ENCODE measurements around the gene MORC1. TPM values are rescaled to one million over a fixed set of nuclear protein-coding genes. Genes with fewer than 3 reads are reported as not detected.

The MORC1 gene
- total RNA-seq, 2 experiments from 2014 or later: not detected

GRCh38 chr3:109057616-109058015, 60.3 kb downstream of the MORC1 start:
- no peak overlapping the region for H3K27ac ChIP-seq (ENCODE audit: low read depth, low read length, poor library complexity, severe bottlenecking)
- H3K9me2 ChIP-seq (ENCODE audit: insufficient read depth, low read length): no peaks in the 10 kb centered on the region
- intact Hi-C loops (cut with micrococcal nuclease; ENCODE audit: unreplicated experiment): no loop called here
- H3K4me2 ChIP-seq (ENCODE audit: low read length): no peak overlapping the region
- H3K9me3 ChIP-seq (ENCODE audit: low read length): no peaks in the 10 kb centered on the region
- DNase-seq (ENCODE audit: low spot score): no peak
- no TSS peak for BruUV-seq (replicated peaks)
- CTCF ChIA-PET (ENCODE audit: unreplicated experiment): no interaction called here
- POLR2A ChIA-PET: interaction anchor here (0.6 kb wide), 1 partner anchor 439 kb away, joined by 3 read pairs; no protein-coding TSS in a partner anchor
- no peaks in the 10 kb centered on the region for H4K20me1 ChIP-seq (ENCODE audit: insufficient read depth, low read length)
- H3K4me1 ChIP-seq (ENCODE audit: insufficient read depth, low read length, poor library complexity, severe bottlenecking): peaks cover 18% of the 10 kb centered on the region
- H3K4me3 ChIP-seq (ENCODE audit: low read depth, low read length, poor library complexity, severe bottlenecking): no peak overlapping the region
- H3K36me3 ChIP-seq (ENCODE audit: insufficient read depth, low read length): no peaks in the 10 kb centered on the region
- no peaks in the 10 kb centered on the region for H3K79me2 ChIP-seq (ENCODE audit: insufficient read depth, low read depth, low read length)
- no peak for TF ChIP-seq EZH2phosphoT487 (IDR thresholded peaks at IDR 0.05; ENCODE audit: borderline replicate concordance, low read depth, low read length)
- TF ChIP-seq, protein P1, sequence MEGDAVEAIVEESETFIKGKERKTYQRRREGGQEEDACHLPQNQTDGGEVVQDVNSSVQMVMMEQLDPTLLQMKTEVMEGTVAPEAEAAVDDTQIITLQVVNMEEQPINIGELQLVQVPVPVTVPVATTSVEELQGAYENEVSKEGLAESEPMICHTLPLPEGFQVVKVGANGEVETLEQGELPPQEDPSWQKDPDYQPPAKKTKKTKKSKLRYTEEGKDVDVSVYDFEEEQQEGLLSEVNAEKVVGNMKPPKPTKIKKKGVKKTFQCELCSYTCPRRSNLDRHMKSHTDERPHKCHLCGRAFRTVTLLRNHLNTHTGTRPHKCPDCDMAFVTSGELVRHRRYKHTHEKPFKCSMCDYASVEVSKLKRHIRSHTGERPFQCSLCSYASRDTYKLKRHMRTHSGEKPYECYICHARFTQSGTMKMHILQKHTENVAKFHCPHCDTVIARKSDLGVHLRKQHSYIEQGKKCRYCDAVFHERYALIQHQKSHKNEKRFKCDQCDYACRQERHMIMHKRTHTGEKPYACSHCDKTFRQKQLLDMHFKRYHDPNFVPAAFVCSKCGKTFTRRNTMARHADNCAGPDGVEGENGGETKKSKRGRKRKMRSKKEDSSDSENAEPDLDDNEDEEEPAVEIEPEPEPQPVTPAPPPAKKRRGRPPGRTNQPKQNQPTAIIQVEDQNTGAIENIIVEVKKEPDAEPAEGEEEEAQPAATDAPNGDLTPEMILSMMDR (conservative IDR thresholded peaks at IDR 0.05; ENCODE audit: low read length): no peak
- H2AFZ ChIP-seq (ENCODE audit: low read length): no peak overlapping the region

GRCh38 chr3:109057056-109057455, 60.9 kb downstream of the MORC1 start:
- ChIA-PET POLR2A (interaction anchor here (0.6 to 0.7 kb wide), 2 partner anchors 833 to 1040 kb away, joined by 3 read pairs; no protein-coding TSS in a partner anchor), CTCF (ENCODE audit: unreplicated experiment) (no interaction called here)
- H3K36me3 ChIP-seq (ENCODE audit: insufficient read depth, low read length): no peaks in the 10 kb centered on the region
- no peak overlapping the region for H3K27ac ChIP-seq (ENCODE audit: low read depth, low read length, poor library complexity, severe bottlenecking)
- BruUV-seq (replicated peaks): no TSS peak
- no peak overlapping the region for H3K4me2 ChIP-seq (ENCODE audit: low read length)
- TF ChIP-seq EZH2phosphoT487 (IDR thresholded peaks at IDR 0.05; ENCODE audit: borderline replicate concordance, low read depth, low read length): no peak
- TF ChIP-seq, protein P1 (conservative IDR thresholded peaks at IDR 0.05; ENCODE audit: low read length): no peak
- no peaks in the 10 kb centered on the region for H4K20me1 ChIP-seq (ENCODE audit: insufficient read depth, low read length)
- H3K4me3 ChIP-seq (ENCODE audit: low read depth, low read length, poor library complexity, severe bottlenecking): no peak overlapping the region
- DNase-seq (ENCODE audit: low spot score): no peak
- intact Hi-C loops (cut with micrococcal nuclease; ENCODE audit: unreplicated experiment): no loop called here
- H3K79me2 ChIP-seq (ENCODE audit: insufficient read depth, low read depth, low read length): no peaks in the 10 kb centered on the region
- no peak overlapping the region for H2AFZ ChIP-seq (ENCODE audit: low read length)
- no peaks in the 10 kb centered on the region for H3K9me3 ChIP-seq (ENCODE audit: low read length)
- H3K9me2 ChIP-seq (ENCODE audit: insufficient read depth, low read length): no peaks in the 10 kb centered on the region
- peaks cover 18% of the 10 kb centered on the region for H3K4me1 ChIP-seq (ENCODE audit: insufficient read depth, low read length, poor library complexity, severe bottlenecking)

DNA sequence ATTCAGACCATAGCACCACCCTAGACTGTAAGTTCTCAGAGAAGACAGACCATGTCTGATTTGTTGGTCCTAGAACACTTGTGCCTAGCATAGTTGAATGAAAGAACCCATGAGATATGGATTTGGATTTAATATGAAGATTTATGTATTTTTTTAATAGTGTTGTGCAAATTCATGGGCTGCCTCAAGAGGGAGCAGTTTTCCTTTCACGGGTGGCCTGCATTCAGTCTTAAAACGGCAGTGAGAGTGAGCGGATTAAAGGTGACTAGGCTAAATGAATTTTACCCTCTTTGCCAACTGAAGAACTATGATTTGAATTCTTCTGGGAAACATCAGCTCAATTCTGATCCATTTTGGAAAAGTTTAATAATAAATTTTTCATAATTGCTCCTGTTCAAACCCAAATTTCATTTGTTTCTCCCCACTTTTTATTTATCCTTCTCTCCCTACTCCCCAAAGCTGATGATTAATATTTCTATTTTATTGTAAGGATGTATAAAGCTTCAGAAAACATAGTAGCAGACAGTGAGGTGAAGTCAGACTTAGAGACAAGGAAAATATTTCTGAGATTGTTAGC, 67.3 kb downstream of the MORC1 start:
- POLR2A ChIA-PET: interaction anchor here (1.0 kb wide), 1 partner anchor 9 kb away, joined by 4 read pairs; no protein-coding TSS in a partner anchor
- DNase-seq (ENCODE audit: low spot score): peak; percentile 38
- no peak overlapping the region for H3K4me3 ChIP-seq (ENCODE audit: low read depth, low read length, poor library complexity, severe bottlenecking)
- CTCF ChIA-PET (ENCODE audit: unreplicated experiment): no interaction called here
- no peak for TF ChIP-seq EZH2phosphoT487 (IDR thresholded peaks at IDR 0.05; ENCODE audit: borderline replicate concordance, low read depth, low read length)
- TF ChIP-seq, protein P1 (conservative IDR thresholded peaks at IDR 0.05; ENCODE audit: low read length): peak; percentile 84
- H3K27ac ChIP-seq (ENCODE audit: low read depth, low read length, poor library complexity, severe bottlenecking): no peak overlapping the region
- no peaks in the 10 kb centered on the region for H3K9me2 ChIP-seq (ENCODE audit: insufficient read depth, low read length)
- no peaks in the 10 kb centered on the region for H3K79me2 ChIP-seq (ENCODE audit: insufficient read depth, low read depth, low read length)
- H3K4me1 ChIP-seq (ENCODE audit: insufficient read depth, low read length, poor library complexity, severe bottlenecking): peaks cover 4% of the 10 kb centered on the region
- BruUV-seq (replicated peaks): no TSS peak
- intact Hi-C loops (cut with micrococcal nuclease; ENCODE audit: unreplicated experiment): loop anchor here (2.0 kb wide), 1 partner anchor 32 kb away; no protein-coding TSS in a partner anchor
- H2AFZ ChIP-seq (ENCODE audit: low read length): no peak overlapping the region
- no peaks in the 10 kb centered on the region for H3K36me3 ChIP-seq (ENCODE audit: insufficient read depth, low read length)
- no peaks in the 10 kb centered on the region for H3K9me3 ChIP-seq (ENCODE audit: low read length)
- no peak overlapping the region for H3K4me2 ChIP-seq (ENCODE audit: low read length)
- H4K20me1 ChIP-seq (ENCODE audit: insufficient read depth, low read length): no peaks in the 10 kb centered on the region
